OCI-LY7 (cell line): ENCODE measurements around the gene NOS3. TPM values are rescaled to one million over a fixed set of nuclear protein-coding genes. Genes with fewer than 3 reads are reported as not detected.

ENCODE experiments used
- BruUV-seq: library from RNA; stranded (reverse); fragments of 400-500 nt; replicated peaks from 2 replicates; lab custom pipeline; 2021; lab: Mats Ljungman, UMichigan
- CTCF ChIA-PET: fragments of 300-600 bp; sonication (Branson Sonifier 250); formaldehyde crosslinking; loops from one replicate; lab custom pipeline; 2022; ENCODE audit warnings: antibody characterized with exemption; ENCODE audit not compliant: unreplicated experiment; lab: Charles Lee
- POLR2A ChIA-PET: fragments of 300-600 bp; sonication (Branson Sonifier 250); formaldehyde crosslinking; loops from one replicate; lab custom pipeline; 2022; ENCODE audit warnings: antibody characterized with exemption; lab: Charles Lee
- DNase-seq: peaks from one replicate; pipeline ENCODE4 v3.0.0-alpha.2; 2015; ENCODE audit warnings: low spot score
- H2AFZ ChIP-seq: fragments of 200-600 bp; sonication (generic), shearing (Covaris generic); 2 replicates; pipeline ENCODE4 v1.6.1; 2014; ENCODE audit warnings: mild to moderate bottlenecking, antibody characterized with exemption, low read length, moderate library complexity
- H3K27ac ChIP-seq: fragments of 200-600 bp; sonication (generic); 2 replicates; pipeline ENCODE4 v1.5.1; 2014; ENCODE audit warnings: mixed run types, low read depth, mild to moderate bottlenecking, moderate library complexity, low read length, inconsistent platforms; ENCODE audit not compliant: poor library complexity, severe bottlenecking
- H3K36me3 ChIP-seq: fragments of 200-600 bp; sonication (generic); 2 replicates; pipeline ENCODE4 v1.6.1; 2014; ENCODE audit warnings: mild to moderate bottlenecking, antibody characterized with exemption, low read length, moderate library complexity, mixed read lengths; ENCODE audit not compliant: insufficient read depth
- H3K4me1 ChIP-seq: fragments of 200-600 bp; sonication (generic); 2 replicates; pipeline ENCODE4 v1.5.1; 2014; ENCODE audit warnings: mild to moderate bottlenecking, low read length; ENCODE audit not compliant: insufficient read depth, poor library complexity, severe bottlenecking
- H3K4me2 ChIP-seq: fragments of 200-600 bp; sonication (generic); 2 replicates; pipeline ENCODE4 v1.6.1; 2014; ENCODE audit warnings: mild to moderate bottlenecking, low read length
- H3K4me3 ChIP-seq: fragments of 200-600 bp; sonication (generic); 2 replicates; pipeline ENCODE4 v1.5.1; 2014; ENCODE audit warnings: mild to moderate bottlenecking, low read depth, low read length; ENCODE audit not compliant: poor library complexity, severe bottlenecking
- H3K79me2 ChIP-seq: fragments of 200-600 bp; sonication (generic); 2 replicates; pipeline ENCODE4 v1.6.1; 2016; ENCODE audit warnings: low read depth, mild to moderate bottlenecking, low read length, moderate library complexity, mixed read lengths; ENCODE audit not compliant: insufficient read depth
- H3K9me2 ChIP-seq: fragments of 200-600 bp; sonication (generic); 2 replicates; pipeline ENCODE4 v1.6.1; 2016; ENCODE audit warnings: mild to moderate bottlenecking, low read length, mixed read lengths; ENCODE audit not compliant: insufficient read depth
- H3K9me3 ChIP-seq: fragments of 200-600 bp; sonication (generic); 2 replicates; pipeline ENCODE4 v1.6.1; 2014; ENCODE audit warnings: mild to moderate bottlenecking, mixed run types, low read length, mixed read lengths
- H4K20me1 ChIP-seq: fragments of 200-600 bp; sonication (generic); 2 replicates; pipeline ENCODE4 v1.6.1; 2014; ENCODE audit warnings: mild to moderate bottlenecking, antibody characterized with exemption, low read length, moderate library complexity, mixed read lengths; ENCODE audit not compliant: insufficient read depth
- EZH2phosphoT487 ChIP-seq: fragments of 200-600 bp; sonication (generic); IDR thresholded peaks from 2 replicates; pipeline ENCODE4 v1.6.1; 2018; ENCODE audit warnings: low read depth, borderline replicate concordance, mild to moderate bottlenecking, mixed run types, antibody characterized with exemption, low read length, moderate library complexity, mixed read lengths
- intact Hi-C: fragments of 100-400 bp; cut with micrococcal nuclease; formaldehyde crosslinking; loops from one replicate; pipeline ENCODE4 v1.10.0; 2022; ENCODE audit not compliant: unreplicated experiment
- total RNA-seq, 2 experiments: library from RNA; depleted of rRNA in 1 of 2; stranded (reverse); fragments of >200 nt in 1 of 2; shearing (Covaris generic) in 1 of 2; gene quantifications; 2 replicates each; pipeline ENCODE4 v1.2.3, GENCODE V29; 2014 to 2022
- TF ChIP-seq, protein P1 (sequence below): fragments of 200-600 bp; sonication (generic); conservative IDR thresholded peaks from 2 replicates; pipeline ENCODE4 v1.5.1; 2014; ENCODE audit warnings: mild to moderate bottlenecking, antibody characterized with exemption, low read length, moderate library complexity, mixed read lengths

The NOS3 gene
- total RNA-seq, 2 experiments from 2014 or later: 0.78 to 0.82 TPM

DNA sequence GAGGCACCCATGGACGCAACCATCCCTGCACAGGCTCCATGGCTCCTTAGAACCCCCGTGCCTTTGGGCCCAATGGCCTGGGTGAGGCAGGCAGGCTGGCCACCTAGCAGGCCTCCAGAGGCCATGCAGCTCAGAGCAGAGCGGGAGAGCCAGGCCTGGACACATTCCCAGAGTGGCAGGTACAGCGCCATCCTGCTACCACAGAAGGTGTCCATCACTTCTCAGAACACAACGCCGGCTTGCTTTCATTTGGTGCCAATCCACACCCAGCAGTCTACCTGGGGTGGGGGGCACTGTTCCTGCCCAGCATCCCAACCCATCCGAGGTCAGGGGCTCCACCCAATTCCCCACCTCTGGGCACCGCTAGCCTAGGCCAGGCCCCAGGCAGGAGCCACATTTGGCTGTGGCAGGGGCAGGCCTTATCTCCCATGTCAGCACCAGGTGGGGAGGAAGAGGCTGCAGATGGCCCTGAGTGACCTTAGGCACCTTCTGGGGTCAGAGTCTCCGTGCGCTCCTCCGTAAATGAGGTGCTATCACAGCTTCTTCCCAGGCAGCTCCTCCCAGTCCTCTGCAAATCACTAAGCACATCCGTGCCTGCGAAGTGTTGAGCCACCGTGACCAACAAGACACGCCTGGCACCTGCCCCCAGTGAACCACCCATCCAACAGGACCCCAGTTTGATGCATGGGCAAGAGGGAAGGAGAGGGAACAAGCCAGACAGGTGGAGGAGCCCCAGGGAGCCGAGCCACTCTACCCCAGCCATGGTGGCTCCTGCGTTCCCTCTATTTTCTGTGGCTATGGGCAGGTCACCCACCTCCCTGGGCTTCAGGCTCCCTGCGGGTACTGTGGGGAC, 26.9 kb upstream of the NOS3 start:
- no peak overlapping the region for H3K4me2 ChIP-seq
- no TSS peak for BruUV-seq
- intact Hi-C loops: loop anchor here (1.0 to 5.0 kb wide), 4 partner anchors 24 to 147 kb away; no protein-coding TSS in a partner anchor
- no peak overlapping the region for H2AFZ ChIP-seq
- no peaks in the 10 kb centered on the region for H3K9me3 ChIP-seq
- no peak overlapping the region for H3K27ac ChIP-seq
- TF ChIP-seq EZH2phosphoT487: no peak
- TF ChIP-seq, protein P1, sequence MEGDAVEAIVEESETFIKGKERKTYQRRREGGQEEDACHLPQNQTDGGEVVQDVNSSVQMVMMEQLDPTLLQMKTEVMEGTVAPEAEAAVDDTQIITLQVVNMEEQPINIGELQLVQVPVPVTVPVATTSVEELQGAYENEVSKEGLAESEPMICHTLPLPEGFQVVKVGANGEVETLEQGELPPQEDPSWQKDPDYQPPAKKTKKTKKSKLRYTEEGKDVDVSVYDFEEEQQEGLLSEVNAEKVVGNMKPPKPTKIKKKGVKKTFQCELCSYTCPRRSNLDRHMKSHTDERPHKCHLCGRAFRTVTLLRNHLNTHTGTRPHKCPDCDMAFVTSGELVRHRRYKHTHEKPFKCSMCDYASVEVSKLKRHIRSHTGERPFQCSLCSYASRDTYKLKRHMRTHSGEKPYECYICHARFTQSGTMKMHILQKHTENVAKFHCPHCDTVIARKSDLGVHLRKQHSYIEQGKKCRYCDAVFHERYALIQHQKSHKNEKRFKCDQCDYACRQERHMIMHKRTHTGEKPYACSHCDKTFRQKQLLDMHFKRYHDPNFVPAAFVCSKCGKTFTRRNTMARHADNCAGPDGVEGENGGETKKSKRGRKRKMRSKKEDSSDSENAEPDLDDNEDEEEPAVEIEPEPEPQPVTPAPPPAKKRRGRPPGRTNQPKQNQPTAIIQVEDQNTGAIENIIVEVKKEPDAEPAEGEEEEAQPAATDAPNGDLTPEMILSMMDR: no peak
- H3K9me2 ChIP-seq: no peaks in the 10 kb centered on the region
- H3K79me2 ChIP-seq: no peaks in the 10 kb centered on the region
- H3K4me1 ChIP-seq: peaks cover 9% of the 10 kb centered on the region
- no peaks in the 10 kb centered on the region for H4K20me1 ChIP-seq
- ChIA-PET POLR2A (interaction anchor here (1.5 kb wide), 1 partner anchor 12 kb away, joined by 3 read pairs; no protein-coding TSS in a partner anchor), CTCF (interaction anchor here (1.3 kb wide), 1 partner anchor 65 kb away, joined by 3 read pairs; no protein-coding TSS in a partner anchor)
- H3K4me3 ChIP-seq: no peak overlapping the region
- no peak for DNase-seq
- no peaks in the 10 kb centered on the region for H3K36me3 ChIP-seq

DNA sequence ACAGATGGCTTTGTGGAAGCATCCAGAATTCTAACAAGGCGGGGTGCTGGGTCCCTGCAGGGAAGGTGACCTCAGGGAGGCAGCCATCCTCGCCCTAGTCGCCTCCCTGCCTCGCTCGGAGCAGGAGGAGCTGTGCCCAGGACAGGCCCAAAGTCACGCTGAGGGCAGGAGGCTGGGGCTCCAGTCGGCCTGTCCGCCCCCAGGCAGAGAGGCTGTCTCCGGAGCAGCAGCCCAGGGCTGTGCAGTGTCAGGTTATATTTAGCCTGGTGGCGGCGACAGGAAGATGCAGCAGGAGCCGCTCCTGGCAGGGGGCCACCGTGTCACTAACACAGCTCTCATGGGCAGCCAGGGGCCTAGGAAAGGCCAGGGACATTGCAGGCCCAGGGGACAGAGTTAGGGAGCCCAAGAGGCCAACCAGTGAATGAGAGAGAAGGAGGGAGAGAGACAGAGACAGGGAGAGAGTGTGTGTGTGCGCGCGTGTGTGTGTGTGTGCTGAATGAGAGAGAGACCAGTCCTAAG, 26.2 kb upstream of the NOS3 start:
- ChIA-PET POLR2A (no interaction called here), CTCF (interaction anchor here (0.6 kb wide), 1 partner anchor 38 kb away, joined by 3 read pairs; no protein-coding TSS in a partner anchor)
- no peaks in the 10 kb centered on the region for H3K9me2 ChIP-seq
- intact Hi-C loops: loop anchor here (5.0 kb wide), 1 partner anchor 43 kb away; no protein-coding TSS in a partner anchor
- H3K4me2 ChIP-seq: no peak overlapping the region
- BruUV-seq: no TSS peak
- no peaks in the 10 kb centered on the region for H3K79me2 ChIP-seq
- no peaks in the 10 kb centered on the region for H3K36me3 ChIP-seq
- no peak overlapping the region for H3K27ac ChIP-seq
- no peaks in the 10 kb centered on the region for H4K20me1 ChIP-seq
- H2AFZ ChIP-seq: no peak overlapping the region
- H3K4me3 ChIP-seq: no peak overlapping the region
- no peaks in the 10 kb centered on the region for H3K9me3 ChIP-seq
- TF ChIP-seq, protein P1: no peak
- no peak for TF ChIP-seq EZH2phosphoT487
- peaks cover 9% of the 10 kb centered on the region for H3K4me1 ChIP-seq
- no peak for DNase-seq
